Measurements from ENCODE around the gene PRRC1. TPM values are rescaled to one million over a fixed set of nuclear protein-coding genes. Genes with fewer than 3 reads are reported as not detected.
"Not testable (repeated sequence)": the region's sequence is repeated elsewhere in the genome, so short reads cannot be mapped to it uniquely, and the experiment has no call there.

PRRC1 gene
- total and polyA plus RNA-seq, 7 experiments from 2014 or later = 34.6 to 56.6 (median 41.4) TPM

DNA sequence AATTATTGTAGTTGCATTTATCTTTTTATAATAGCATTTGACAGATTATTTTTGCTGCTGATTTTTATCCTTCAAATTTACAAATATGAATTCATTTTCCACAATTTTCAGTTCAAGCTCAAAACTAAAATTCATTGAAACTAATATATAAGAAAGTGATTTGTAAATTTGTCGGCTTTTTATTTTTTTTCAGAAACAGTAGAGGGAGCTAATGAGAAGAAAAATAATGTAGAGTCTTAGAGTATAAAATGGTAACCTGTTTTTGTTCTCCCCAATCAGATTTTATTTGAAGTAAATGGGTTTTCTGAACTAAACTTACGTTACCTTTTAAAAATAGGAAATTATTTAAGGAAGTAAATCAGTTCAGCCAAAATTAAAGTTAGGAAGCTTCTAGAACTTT is 19.2 kb downstream of the PRRC1 start:
- no peak overlapping the region for H3K27ac Mint-ChIP-seq
- Histone ChIP-seq H3K36me3 (ENCODE audit: control insufficient read depth in 2 of 3, insufficient read depth in 3 of 3, low read length in 3 of 3) (peaks cover 7 to 50% (median 17%) of the 10 kb centered on the region in 3 experiments), H3K4me3 (ENCODE audit: low read length) (no peak overlapping the region), H3K4me1 (ENCODE audit: control insufficient read depth in 2 of 2, insufficient read depth in 2 of 2, low read length in 2 of 2) (no peaks in the 10 kb centered on the region), H3K27ac (ENCODE audit: low read depth, low read length) (no peak overlapping the region), H3K9me3 (ENCODE audit: control insufficient read depth in 2 of 3, low read length in 3 of 3) (no peaks in the 10 kb centered on the region), H3K27me3 (ENCODE audit: control insufficient read depth in 2 of 2, insufficient read depth in 2 of 2, low read length in 2 of 2) (no peaks in the 10 kb centered on the region)
- H3K4me1 Mint-ChIP-seq = peaks cover 0 to 26% (median 13%) of the 10 kb centered on the region in 7 donors
- peaks cover 0 to 9% (median 3%) of the 10 kb centered on the region in 11 donors for H3K9me3 Mint-ChIP-seq
- CTCF ChIA-PET = interaction anchor here (0.6 to 1.2 kb wide), 3 partner anchors 26 to 584 kb away, joined by 4 to 5 read pairs (median 4); no protein-coding TSS in a partner anchor
- POLR2A ChIA-PET = no interaction called here
- H3K36me3 Mint-ChIP-seq = peaks cover 26 to 74% (median 50%) of the 10 kb centered on the region in 5 donors
- intact Hi-C loops (cut with micrococcal nuclease) = loop anchor here in 1 of 2 donors (2.0 kb wide), 1 partner anchor 14 kb away; no protein-coding TSS in a partner anchor
- H3K4me3 Mint-ChIP-seq = no peak overlapping the region
- no peaks in the 10 kb centered on the region for H3K27me3 Mint-ChIP-seq
- DNase-seq (peak in 2 of 9 donors; percentile 3 to 9), ATAC-seq (no peak)

DNA sequence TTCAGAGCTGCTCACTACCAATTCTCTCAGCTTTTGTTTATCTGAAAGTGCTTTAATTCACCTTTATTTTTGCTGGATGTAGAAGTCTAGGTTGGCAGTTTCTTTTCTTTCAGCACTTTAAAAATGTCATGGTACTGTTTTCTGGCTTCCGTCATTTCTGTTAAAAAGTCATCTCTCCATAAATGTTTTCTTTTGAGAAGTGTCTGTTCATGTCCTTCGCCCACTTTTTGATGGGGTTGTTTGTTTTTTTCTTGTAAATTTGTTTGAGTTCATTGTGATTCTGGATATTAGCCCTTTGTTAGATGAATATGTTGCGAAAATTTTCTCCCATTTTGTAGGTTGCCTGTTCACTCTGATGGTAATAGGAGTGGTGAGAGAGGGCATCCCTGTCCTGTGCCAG is 23.1 kb downstream of the PRRC1 start:
- Mint-ChIP-seq H3K4me1 (peaks cover 0 to 20% (median 13%) of the 10 kb centered on the region in 7 donors), H3K36me3 (peaks cover 16 to 68% (median 51%) of the 10 kb centered on the region in 5 donors)
- CTCF ChIA-PET; ATAC-seq; H3K27me3 Mint-ChIP-seq; H3K9me3 ChIP-seq (ENCODE audit: control insufficient read depth in 2 of 3, low read length in 3 of 3); POLR2A ChIA-PET; H3K4me1 ChIP-seq (ENCODE audit: control insufficient read depth in 2 of 2, insufficient read depth in 2 of 2, low read length in 2 of 2); H3K9me3 Mint-ChIP-seq; H3K4me3 ChIP-seq (ENCODE audit: low read length); DNase-seq; H3K27me3 ChIP-seq (ENCODE audit: control insufficient read depth in 2 of 2, insufficient read depth in 2 of 2, low read length in 2 of 2); intact Hi-C loops (cut with micrococcal nuclease); H3K27ac Mint-ChIP-seq; H3K4me3 Mint-ChIP-seq; H3K27ac ChIP-seq (ENCODE audit: low read depth, low read length): not testable (repeated sequence)
- peaks cover 0 to 26% (median 1%) of the 10 kb centered on the region in 3 experiments for H3K36me3 ChIP-seq (ENCODE audit: control insufficient read depth in 2 of 3, insufficient read depth in 3 of 3, low read length in 3 of 3)

DNA sequence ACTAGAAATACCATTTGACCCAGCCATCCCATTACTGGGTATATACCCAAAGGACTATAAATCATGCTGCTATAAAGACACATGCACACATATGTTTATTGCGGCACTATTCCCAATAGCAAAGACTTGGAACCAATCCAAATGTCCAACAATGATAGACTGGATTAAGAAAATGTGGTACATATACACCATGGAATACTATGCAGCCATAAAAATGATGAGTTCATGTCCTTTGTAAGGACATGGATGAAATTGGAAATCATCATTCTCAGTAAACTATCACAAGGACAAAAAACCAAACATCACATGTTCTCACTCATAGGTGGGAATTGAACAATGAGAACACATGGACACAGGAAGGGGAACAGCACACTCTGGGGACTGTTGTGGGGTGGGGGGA is 27.8 kb downstream of the PRRC1 start:
- POLR2A ChIA-PET; H3K27me3 ChIP-seq (ENCODE audit: control insufficient read depth in 2 of 2, insufficient read depth in 2 of 2, low read length in 2 of 2); ATAC-seq; H3K4me3 ChIP-seq (ENCODE audit: low read length); H3K4me1 ChIP-seq (ENCODE audit: control insufficient read depth in 2 of 2, insufficient read depth in 2 of 2, low read length in 2 of 2); H3K4me3 Mint-ChIP-seq; H3K27ac Mint-ChIP-seq; intact Hi-C loops (cut with micrococcal nuclease); CTCF ChIA-PET; H3K9me3 ChIP-seq (ENCODE audit: control insufficient read depth in 2 of 3, low read length in 3 of 3); H3K27ac ChIP-seq (ENCODE audit: low read depth, low read length); DNase-seq; H3K27me3 Mint-ChIP-seq; H3K9me3 Mint-ChIP-seq: not testable (repeated sequence)
- Mint-ChIP-seq H3K36me3 (peaks cover 10 to 57% (median 38%) of the 10 kb centered on the region in 5 donors), H3K4me1 (peaks cover 7 to 17% (median 14%) of the 10 kb centered on the region in 7 donors)
- H3K36me3 ChIP-seq (ENCODE audit: control insufficient read depth in 2 of 3, insufficient read depth in 3 of 3, low read length in 3 of 3) = peaks cover 0 to 27% (median 6%) of the 10 kb centered on the region in 3 experiments

DNA sequence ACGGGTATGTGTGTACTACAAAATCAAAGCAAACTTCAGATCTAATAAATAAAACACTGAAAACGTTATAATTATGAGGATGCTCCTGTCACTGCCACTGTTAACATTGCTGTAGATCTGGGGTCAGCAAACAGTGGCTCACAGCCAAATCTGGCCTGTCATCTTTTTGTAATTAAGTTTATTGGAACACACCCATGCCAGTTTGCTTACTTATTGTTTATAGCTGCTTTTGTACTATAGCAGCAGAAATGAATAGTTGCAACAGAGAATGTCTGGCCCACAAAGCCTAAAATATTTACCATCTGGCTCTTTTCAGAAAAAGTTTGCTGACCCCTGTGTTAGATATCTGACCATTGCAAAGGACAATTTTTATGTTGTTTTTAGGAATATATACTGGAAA is 32.1 kb downstream of the PRRC1 start:
- no peak overlapping the region for H3K4me3 ChIP-seq (ENCODE audit: low read length)
- peaks cover 4 to 51% (median 41%) of the 10 kb centered on the region in 5 donors for H3K36me3 Mint-ChIP-seq
- ChIA-PET CTCF (no interaction called here), POLR2A (no interaction called here)
- no peak overlapping the region for H3K27ac ChIP-seq (ENCODE audit: low read depth, low read length)
- ATAC-seq (no peak), DNase-seq (no peak)
- H3K4me1 ChIP-seq (ENCODE audit: control insufficient read depth in 2 of 2, insufficient read depth in 2 of 2, low read length in 2 of 2) = no peaks in the 10 kb centered on the region
- no peak overlapping the region for H3K4me3 Mint-ChIP-seq
- no peaks in the 10 kb centered on the region for H3K9me3 ChIP-seq (ENCODE audit: control insufficient read depth in 2 of 3, low read length in 3 of 3)
- H3K27me3 Mint-ChIP-seq = no peaks in the 10 kb centered on the region
- H3K36me3 ChIP-seq (ENCODE audit: control insufficient read depth in 2 of 3, insufficient read depth in 3 of 3, low read length in 3 of 3) = peaks cover 0 to 40% (median 11%) of the 10 kb centered on the region in 3 experiments
- H3K4me1 Mint-ChIP-seq = peaks cover 6 to 10% (median 9%) of the 10 kb centered on the region in 7 donors
- no peaks in the 10 kb centered on the region for H3K9me3 Mint-ChIP-seq
- H3K27me3 ChIP-seq (ENCODE audit: control insufficient read depth in 2 of 2, insufficient read depth in 2 of 2, low read length in 2 of 2) = no peaks in the 10 kb centered on the region
- intact Hi-C loops (cut with micrococcal nuclease) = no loop called here
- H3K27ac Mint-ChIP-seq = no peak overlapping the region

DNA sequence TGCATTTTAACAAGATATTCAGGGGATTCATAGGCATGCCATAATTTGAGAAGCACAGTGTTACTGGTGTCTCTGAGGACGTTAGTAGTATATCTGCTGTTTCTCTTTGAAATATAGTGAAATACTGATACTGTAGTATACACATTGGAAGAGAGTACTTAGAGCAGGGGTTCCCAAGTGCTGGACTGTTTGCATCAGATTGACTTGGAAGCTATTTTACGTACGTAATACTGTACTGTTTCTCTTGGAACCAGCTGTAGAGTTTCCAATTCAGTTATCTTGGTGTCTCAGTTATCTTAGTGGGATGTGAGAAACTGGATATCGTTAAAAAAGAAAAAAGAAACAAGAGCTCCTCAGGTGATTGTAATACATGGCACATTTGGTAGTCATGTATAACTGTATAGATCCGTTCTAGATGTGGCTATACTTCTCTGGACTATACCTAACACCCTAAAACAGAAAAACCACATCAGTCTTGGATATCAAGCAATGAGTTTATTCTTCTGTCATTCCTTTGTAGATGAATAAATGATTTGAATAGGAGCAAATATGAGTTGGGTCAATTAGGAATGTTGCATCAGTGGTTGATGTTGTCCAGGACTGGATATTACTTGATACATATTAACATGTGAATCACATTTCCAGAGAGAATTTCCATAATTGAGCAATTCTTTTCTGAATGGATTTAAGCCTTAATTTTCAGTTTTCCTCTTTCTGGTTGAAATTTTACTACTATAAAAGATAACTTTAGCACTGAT is 33.4 kb downstream of the PRRC1 start:
- intact Hi-C loops (cut with micrococcal nuclease) = no loop called here
- peaks cover 3 to 46% (median 34%) of the 10 kb centered on the region in 5 donors for H3K36me3 Mint-ChIP-seq
- peaks cover 4 to 7% (median 7%) of the 10 kb centered on the region in 7 donors for H3K4me1 Mint-ChIP-seq
- no peak for DNase-seq
- no peak overlapping the region for H3K4me3 Mint-ChIP-seq
- ATAC-seq = no peak
- Histone ChIP-seq H3K9me3 (ENCODE audit: control insufficient read depth in 2 of 3, low read length in 3 of 3) (no peaks in the 10 kb centered on the region), H3K27ac (ENCODE audit: low read depth, low read length) (no peak overlapping the region), H3K4me1 (ENCODE audit: control insufficient read depth in 2 of 2, insufficient read depth in 2 of 2, low read length in 2 of 2) (no peaks in the 10 kb centered on the region), H3K27me3 (ENCODE audit: control insufficient read depth in 2 of 2, insufficient read depth in 2 of 2, low read length in 2 of 2) (no peaks in the 10 kb centered on the region), H3K36me3 (ENCODE audit: control insufficient read depth in 2 of 3, insufficient read depth in 3 of 3, low read length in 3 of 3) (peaks cover 0 to 40% (median 11%) of the 10 kb centered on the region in 3 experiments), H3K4me3 (ENCODE audit: low read length) (no peak overlapping the region)
- H3K27ac Mint-ChIP-seq = no peak overlapping the region
- CTCF ChIA-PET = interaction anchor here (0.6 to 1.3 kb wide), 2 partner anchors 13 to 55 kb away, joined by 3 to 4 read pairs; no protein-coding TSS in a partner anchor
- H3K27me3 Mint-ChIP-seq = no peaks in the 10 kb centered on the region
- POLR2A ChIA-PET = no interaction called here
- no peaks in the 10 kb centered on the region for H3K9me3 Mint-ChIP-seq

DNA sequence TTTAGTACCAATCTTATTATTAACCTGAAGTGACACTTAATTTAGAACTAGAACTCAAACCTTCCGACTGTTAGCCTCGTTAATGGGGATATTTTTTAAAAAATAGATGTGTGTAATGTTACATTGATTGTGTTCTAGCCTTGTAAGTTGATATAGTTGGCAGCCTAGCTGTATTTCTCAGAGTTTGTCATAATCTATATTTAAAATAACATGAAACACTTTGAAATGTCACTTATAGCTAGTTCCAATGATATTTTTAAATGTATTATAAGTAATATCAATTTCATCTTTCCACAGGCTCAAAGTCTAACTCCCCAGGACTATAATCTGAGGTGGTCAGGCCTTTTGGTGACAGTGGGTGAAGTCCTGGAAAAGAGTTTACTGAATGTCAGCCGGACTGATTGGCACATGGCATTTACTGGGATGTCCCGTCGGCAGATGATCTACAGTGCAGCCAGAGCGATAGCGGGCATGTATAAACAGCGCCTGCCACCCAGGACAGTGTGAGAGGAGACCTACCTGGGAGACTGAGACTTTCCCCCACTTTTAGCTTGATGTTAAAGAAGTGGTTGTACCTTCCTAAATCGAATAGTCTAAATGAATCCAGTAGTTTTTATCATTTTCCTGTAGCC is 34.1 kb downstream of the PRRC1 start:
- peaks cover 0 to 40% (median 28%) of the 10 kb centered on the region in 5 donors for H3K36me3 Mint-ChIP-seq

More for the DNA sequence above, 34.1 kb downstream of the PRRC1 start:
- Histone ChIP-seq H3K4me1 (ENCODE audit: control insufficient read depth in 2 of 2, insufficient read depth in 2 of 2, low read length in 2 of 2) (no peaks in the 10 kb centered on the region), H3K27me3 (ENCODE audit: control insufficient read depth in 2 of 2, insufficient read depth in 2 of 2, low read length in 2 of 2) (no peaks in the 10 kb centered on the region), H3K4me3 (ENCODE audit: low read length) (no peak overlapping the region), H3K27ac (ENCODE audit: low read depth, low read length) (no peak overlapping the region), H3K9me3 (ENCODE audit: control insufficient read depth in 2 of 3, low read length in 3 of 3) (no peaks in the 10 kb centered on the region), H3K36me3 (ENCODE audit: control insufficient read depth in 2 of 3, insufficient read depth in 3 of 3, low read length in 3 of 3) (peaks cover 0 to 40% (median 11%) of the 10 kb centered on the region in 3 experiments)
- Mint-ChIP-seq H3K4me1 (peaks cover 0 to 2% (median 0%) of the 10 kb centered on the region in 7 donors), H3K4me3 (no peak overlapping the region), H3K9me3 (no peaks in the 10 kb centered on the region), H3K27ac (no peak overlapping the region), H3K27me3 (no peaks in the 10 kb centered on the region)
- CTCF ChIA-PET = interaction anchor here (1.3 kb wide), 1 partner anchor 12 kb away, joined by 4 read pairs; no protein-coding TSS in a partner anchor
- intact Hi-C loops (cut with micrococcal nuclease) = no loop called here
- DNase-seq (no peak), ATAC-seq (no peak)
- POLR2A ChIA-PET = no interaction called here
